ENCODE results near the gene HEG1. TPM values are rescaled to one million over a fixed set of nuclear protein-coding genes. Genes with fewer than 3 reads are reported as not detected.
A peak's percentile ranks its signal among the peaks of the same experiment; 100 is the strongest.

HEG1 gene
- total RNA-seq, 4 donors from 2014 or later: 55.9 to 85.5 (median 78.9) TPM

- WGBS, 2 donors (ENCODE audit: low coverage in 1 of 2): 77 to 78% methylated on average over 3 of the region's 3 CpGs
- no peaks in the 10 kb centered on the region for H3K27me3 ChIP-seq
- no peak overlapping the region for H3K4me3 ChIP-seq
- no peak for ATAC-seq
- no peak for TF ChIP-seq POLR2AphosphoS5 (IDR thresholded peaks at IDR 0.05)
- TF ChIP-seq CTCF (IDR thresholded peaks at IDR 0.05): no peak
- no peak for TF ChIP-seq POLR2A (IDR thresholded peaks at IDR 0.05)
- TF ChIP-seq EP300 (IDR thresholded peaks at IDR 0.05): no peak
- peak overlapping the region in 3 of 4 donors; percentile 56 to 75 (median 66) for H3K27ac ChIP-seq
- H3K36me3 ChIP-seq: peaks cover 0 to 58% of the 10 kb centered on the region in 2 donors
- H3K9me3 ChIP-seq: no peaks in the 10 kb centered on the region
- H3K4me1 ChIP-seq: peaks cover 0 to 45% (median 30%) of the 10 kb centered on the region in 3 donors
Observed at GRCh38 chr3:124984754-124985153, 71.0 kb downstream of the HEG1 start.

GRCh38 chr3:124982855-124983254 is 72.9 kb downstream of the HEG1 start:
- no peaks in the 10 kb centered on the region for H3K9me3 ChIP-seq
- no peaks in the 10 kb centered on the region for H3K27me3 ChIP-seq
- peaks cover 0 to 46% of the 10 kb centered on the region in 2 donors for H3K36me3 ChIP-seq
- no peak for TF ChIP-seq POLR2A (IDR thresholded peaks at IDR 0.05)
- no peak for TF ChIP-seq POLR2AphosphoS5 (IDR thresholded peaks at IDR 0.05)
- TF ChIP-seq EP300 (IDR thresholded peaks at IDR 0.05): no peak
- TF ChIP-seq CTCF (IDR thresholded peaks at IDR 0.05): no peak
- WGBS, 2 donors (ENCODE audit: low coverage in 1 of 2): 84 to 94% methylated on average over 2 of the region's 2 CpGs
- H3K4me3 ChIP-seq: no peak overlapping the region
- H3K4me1 ChIP-seq: peaks cover 0 to 45% (median 30%) of the 10 kb centered on the region in 3 donors
- peak overlapping the region in 2 of 4 donors; percentile 27 to 39 for H3K27ac ChIP-seq
- no peak for ATAC-seq

GRCh38 chr3:124981472-124981871 is 74.3 kb downstream of the HEG1 start:
- H3K4me1 ChIP-seq: peaks cover 0 to 44% (median 22%) of the 10 kb centered on the region in 3 donors
- no peak for ATAC-seq
- 57 to 63% methylated on average over 1 to 4 of the region's 5 CpGs for WGBS, 2 donors (ENCODE audit: low coverage in 1 of 2)
- TF ChIP-seq CTCF (IDR thresholded peaks at IDR 0.05): no peak
- TF ChIP-seq POLR2AphosphoS5 (IDR thresholded peaks at IDR 0.05): no peak
- TF ChIP-seq EP300 (IDR thresholded peaks at IDR 0.05): no peak
- TF ChIP-seq POLR2A (IDR thresholded peaks at IDR 0.05): no peak
- H3K4me3 ChIP-seq: no peak overlapping the region
- H3K9me3 ChIP-seq: no peaks in the 10 kb centered on the region
- peak overlapping the region in 1 of 4 donors; percentile 42 for H3K27ac ChIP-seq
- peaks cover 0 to 51% of the 10 kb centered on the region in 2 donors for H3K36me3 ChIP-seq
- no peaks in the 10 kb centered on the region for H3K27me3 ChIP-seq

- Histone ChIP-seq H3K4me3 (no peak overlapping the region), H3K9me3 (no peaks in the 10 kb centered on the region), H3K36me3 (peaks cover 0 to 41% of the 10 kb centered on the region in 2 donors), H3K27me3 (no peaks in the 10 kb centered on the region), H3K4me1 (peaks cover 0 to 17% (median 7%) of the 10 kb centered on the region in 3 donors), H3K27ac (no peak overlapping the region)
- no peak for ATAC-seq
- 81 to 93% methylated on average over 5 of the region's 7 CpGs for WGBS, 2 donors (ENCODE audit: low coverage in 1 of 2)
- TF ChIP-seq POLR2A (IDR thresholded peaks at IDR 0.05) (no peak), EP300 (IDR thresholded peaks at IDR 0.05) (no peak), CTCF (IDR thresholded peaks at IDR 0.05) (no peak), POLR2AphosphoS5 (IDR thresholded peaks at IDR 0.05) (no peak)
Observed at GRCh38 chr3:124978627-124979026, 77.2 kb downstream of the HEG1 start.

GRCh38 chr3:124976383-124976782 is 79.4 kb downstream of the HEG1 start:
- 70 to 100% methylated on average over 3 to 4 of the region's 6 CpGs for WGBS, 2 donors (ENCODE audit: low coverage in 1 of 2)
- Histone ChIP-seq H3K4me1 (peaks cover 0 to 10% (median 0%) of the 10 kb centered on the region in 3 donors), H3K9me3 (no peaks in the 10 kb centered on the region), H3K4me3 (no peak overlapping the region), H3K36me3 (peaks cover 0 to 58% of the 10 kb centered on the region in 2 donors), H3K27ac (no peak overlapping the region), H3K27me3 (no peaks in the 10 kb centered on the region)
- no peak for ATAC-seq
- TF ChIP-seq POLR2A (IDR thresholded peaks at IDR 0.05) (no peak), POLR2AphosphoS5 (IDR thresholded peaks at IDR 0.05) (no peak), EP300 (IDR thresholded peaks at IDR 0.05) (no peak), CTCF (IDR thresholded peaks at IDR 0.05) (no peak)

Data from gastroesophageal sphincter (tissue), 4 donors.